ENCODE data around the gene PANK4. TPM values are rescaled to one million over a fixed set of nuclear protein-coding genes. Genes with fewer than 3 reads are reported as not detected.

PANK4 gene
- total and polyA plus RNA-seq, 9 of the 15 experiments (the other 6 are each of a cell fraction or from before 2014, with no cell fraction given) = 0.93 to 55.6 (median 31.5) TPM

- TF ChIP-seq GABPB1 (CRISPR knock-in tag; IDR thresholded peaks at IDR 0.05) = 0 out of 2 replicates have a peak, but pooled peaks have one; percentile 10
- TF ChIP-seq ATF6 (CRISPR knock-in tag; IDR thresholded peaks at IDR 0.05) = 0 out of 2 replicates have a peak, but pooled peaks have one; percentile 75
- TF ChIP-seq JUNB (CRISPR knock-in tag; conservative IDR thresholded peaks at IDR 0.05) = no peak
- TF ChIP-seq CEBPB (tag; IDR thresholded peaks at IDR 0.05) = no peak
- no peak for TF ChIP-seq ZNF644 (tag; IDR thresholded peaks at IDR 0.05; ENCODE audit: low read depth)
These were observed 20.3 kb upstream of the PANK4 start (continued) for GRCh38 chr1:2546515-2547209.

- Histone ChIP-seq H3K9me1 (ENCODE audit: control insufficient read depth, insufficient read depth, low read length) (peaks cover 7% of the 10 kb centered on the region), H4K20me1 (replicated peaks; ENCODE audit: control insufficient read depth, insufficient read depth, low read length) (no peaks in the 10 kb centered on the region; the same call in 1 of the 2 replicates), H3K79me2 (ENCODE audit: control insufficient read depth, insufficient read depth, low read length) (peaks cover 9% of the 10 kb centered on the region; the same call in 1 of the 3 replicates), H3K4me3 (peak overlapping the region; percentile 62), H2AFZ (ENCODE audit: low read depth, low read length) (peak overlapping the region; percentile 83), H3K4me2 (ENCODE audit: insufficient read depth, low read length) (peak overlapping the region; percentile 87), H3K27me3 (ENCODE audit: control insufficient read depth in 2 of 2, insufficient read depth in 2 of 2, low read length in 2 of 2) (no peaks in the 10 kb centered on the region), H3K9me3 (replicated peaks; ENCODE audit: control insufficient read depth, insufficient read depth, low read depth, low read length) (no peaks in the 10 kb centered on the region), H3K9ac (ENCODE audit: insufficient read depth in 1 of 2, low read depth in 2 of 2, low read length in 2 of 2) (peak overlapping the region; percentile 66 to 90), H3K36me3 (ENCODE audit: control insufficient read depth, insufficient read depth, low read length) (no peaks in the 10 kb centered on the region), H3K27ac (ENCODE audit: extremely low read depth, low read depth, low read length) (peak overlapping the region; percentile 79), H3K4me1 (replicated peaks in 1 of 2; ENCODE audit: control insufficient read depth in 2 of 2, insufficient read depth in 2 of 2, low read length in 2 of 2) (peaks cover 72 to 90% of the 10 kb centered on the region in 2 experiments)
- intact Hi-C loops (cut with micrococcal nuclease) (loop anchor here (1.0 to 10.0 kb wide), 4 partner anchors 20 to 351 kb away; partner anchors contain the start of genes FAAP20, PANK4 and PRXL2B), in situ Hi-C loops (cut with MboI) (loop anchor here (25.0 kb wide), 1 partner anchor 359 kb away; the partner anchor contains the start of gene FAAP20)
- under 1% methylated on average over 27 of the region's 43 CpGs for WGBS (ENCODE audit: insufficient coverage, low coverage, missing lambda C conversion rate)
- ChIA-PET CTCF (ENCODE audit: low intra/inter-chr PET ratio) (interaction anchor here (3.0 kb wide), 1 partner anchor 132 kb away, joined by 36 read pairs; the partner anchor contains the start of gene PEX10), POLR2A (interaction anchor here (0.6 to 1.7 kb wide), 11 partner anchors 13 to 357 kb away, joined by 3 to 6 read pairs (median 3); partner anchors contain the start of gene PANK4)
- peak; percentile 73 for ATAC-seq
- BruUV-seq (replicated peaks) = no TSS peak
- FAIRE-seq = peak; percentile 89
- peak; percentile 96 to 99 (median 98) for DNase-seq (ENCODE audit: extremely low read depth in 1 of 4, low spot score in 3 of 4)
- TF ChIP-seq PHF20 (IDR thresholded peaks at IDR 0.05; ENCODE audit: partially characterized antibody) = peak; percentile 19
- TF ChIP-seq E2F1 (CRISPR knock-in tag; IDR thresholded peaks at IDR 0.05) = no peak
- TF ChIP-seq KAT7 (CRISPR knock-in tag; IDR thresholded peaks at IDR 0.05; ENCODE audit: borderline replicate concordance) = peak; percentile 32; the same call in 1 of the 2 replicates
- peak; percentile 90 for TF ChIP-seq TOE1 (IDR thresholded peaks at IDR 0.05; ENCODE audit: borderline replicate concordance)
- no peak for TF ChIP-seq TOE1 (CRISPR knock-in tag; IDR thresholded peaks at IDR 0.05; ENCODE audit: borderline replicate concordance, low read depth)
- TF ChIP-seq NR1H2 (CRISPR knock-in tag; IDR thresholded peaks at IDR 0.05) = peak; percentile 92; the same call in 1 of the 2 replicates
- no peak for TF ChIP-seq ATF4 (CRISPR knock-in tag; IDR thresholded peaks at IDR 0.05)
These were observed 19.5 kb upstream of the PANK4 start for GRCh38 chr1:2545754-2546514.
